Measurements from ENCODE around the gene TSPO.

Gene TSPO

DNA sequence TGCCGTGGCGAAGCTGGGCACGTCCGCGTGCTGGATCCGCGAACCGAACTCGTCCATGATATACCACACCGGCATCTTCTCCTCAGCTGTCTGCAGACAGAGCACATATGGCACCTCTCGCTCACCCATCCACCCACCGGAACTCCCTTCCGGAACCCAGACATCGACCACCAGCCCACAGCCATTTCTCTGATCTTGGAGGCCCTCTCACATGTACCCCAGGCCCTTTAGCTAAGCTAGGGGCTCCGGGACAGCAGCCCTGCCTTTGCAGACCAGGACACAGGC lies 28.5 kb downstream of the TSPO start:
- H3K4me3 ChIP-seq (ENCODE audit: low read depth, low read length), result no peak overlapping the region
- TF ChIP-seq, protein P1, sequence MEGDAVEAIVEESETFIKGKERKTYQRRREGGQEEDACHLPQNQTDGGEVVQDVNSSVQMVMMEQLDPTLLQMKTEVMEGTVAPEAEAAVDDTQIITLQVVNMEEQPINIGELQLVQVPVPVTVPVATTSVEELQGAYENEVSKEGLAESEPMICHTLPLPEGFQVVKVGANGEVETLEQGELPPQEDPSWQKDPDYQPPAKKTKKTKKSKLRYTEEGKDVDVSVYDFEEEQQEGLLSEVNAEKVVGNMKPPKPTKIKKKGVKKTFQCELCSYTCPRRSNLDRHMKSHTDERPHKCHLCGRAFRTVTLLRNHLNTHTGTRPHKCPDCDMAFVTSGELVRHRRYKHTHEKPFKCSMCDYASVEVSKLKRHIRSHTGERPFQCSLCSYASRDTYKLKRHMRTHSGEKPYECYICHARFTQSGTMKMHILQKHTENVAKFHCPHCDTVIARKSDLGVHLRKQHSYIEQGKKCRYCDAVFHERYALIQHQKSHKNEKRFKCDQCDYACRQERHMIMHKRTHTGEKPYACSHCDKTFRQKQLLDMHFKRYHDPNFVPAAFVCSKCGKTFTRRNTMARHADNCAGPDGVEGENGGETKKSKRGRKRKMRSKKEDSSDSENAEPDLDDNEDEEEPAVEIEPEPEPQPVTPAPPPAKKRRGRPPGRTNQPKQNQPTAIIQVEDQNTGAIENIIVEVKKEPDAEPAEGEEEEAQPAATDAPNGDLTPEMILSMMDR (IDR thresholded peaks at IDR 0.05; ENCODE audit: control insufficient read depth, extremely low read depth, insufficient read depth), result no peak
- no peak for DNase-seq (ENCODE audit: low read depth)

- TF ChIP-seq, protein P1 (IDR thresholded peaks at IDR 0.05; ENCODE audit: control insufficient read depth, extremely low read depth, insufficient read depth), result no peak
- no peak overlapping the region for H3K4me3 ChIP-seq (ENCODE audit: low read depth, low read length)
- DNase-seq (ENCODE audit: low read depth), result no peak
Observed at GRCh38 chr22:43180670-43181069, 29.3 kb downstream of the TSPO start.

- no peak overlapping the region for H3K4me3 ChIP-seq (ENCODE audit: low read depth, low read length)
- TF ChIP-seq, protein P1 (IDR thresholded peaks at IDR 0.05; ENCODE audit: control insufficient read depth, extremely low read depth, insufficient read depth), result no peak
- DNase-seq (ENCODE audit: low read depth), result no peak
Observed at GRCh38 chr22:43181321-43182076, 30.1 kb downstream of the TSPO start.

DNA sequence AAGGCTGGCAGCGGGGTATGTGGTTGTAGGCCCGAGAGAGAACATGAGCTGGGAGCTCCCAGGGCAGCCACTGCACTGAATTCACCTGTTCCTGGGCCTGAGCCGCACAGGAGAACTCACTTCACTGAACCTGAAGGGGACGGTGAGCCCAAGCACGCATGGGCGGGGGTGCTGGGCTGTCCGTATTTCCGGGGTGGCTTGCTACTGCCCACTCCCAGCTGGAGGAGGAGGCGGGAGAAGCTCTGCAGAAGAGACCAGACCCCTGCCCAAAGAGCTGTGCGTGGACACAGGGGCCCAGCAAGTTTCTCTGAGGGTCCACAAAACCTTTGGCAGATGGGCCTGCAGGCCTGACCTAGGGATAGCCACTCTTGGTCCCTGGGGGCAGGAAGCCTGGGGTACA lies 30.8 kb downstream of the TSPO start:
- no peak for DNase-seq (ENCODE audit: low read depth)
- TF ChIP-seq, protein P1 (IDR thresholded peaks at IDR 0.05; ENCODE audit: control insufficient read depth, extremely low read depth, insufficient read depth), result no peak
- H3K4me3 ChIP-seq (ENCODE audit: low read depth, low read length), result no peak overlapping the region

- no peak overlapping the region for H3K4me3 ChIP-seq (ENCODE audit: low read depth, low read length)
- TF ChIP-seq, protein P1 (IDR thresholded peaks at IDR 0.05; ENCODE audit: control insufficient read depth, extremely low read depth, insufficient read depth), result no peak
- DNase-seq (ENCODE audit: low read depth), result no peak
Observed at GRCh38 chr22:43182726-43183125, 31.4 kb downstream of the TSPO start.

DNA sequence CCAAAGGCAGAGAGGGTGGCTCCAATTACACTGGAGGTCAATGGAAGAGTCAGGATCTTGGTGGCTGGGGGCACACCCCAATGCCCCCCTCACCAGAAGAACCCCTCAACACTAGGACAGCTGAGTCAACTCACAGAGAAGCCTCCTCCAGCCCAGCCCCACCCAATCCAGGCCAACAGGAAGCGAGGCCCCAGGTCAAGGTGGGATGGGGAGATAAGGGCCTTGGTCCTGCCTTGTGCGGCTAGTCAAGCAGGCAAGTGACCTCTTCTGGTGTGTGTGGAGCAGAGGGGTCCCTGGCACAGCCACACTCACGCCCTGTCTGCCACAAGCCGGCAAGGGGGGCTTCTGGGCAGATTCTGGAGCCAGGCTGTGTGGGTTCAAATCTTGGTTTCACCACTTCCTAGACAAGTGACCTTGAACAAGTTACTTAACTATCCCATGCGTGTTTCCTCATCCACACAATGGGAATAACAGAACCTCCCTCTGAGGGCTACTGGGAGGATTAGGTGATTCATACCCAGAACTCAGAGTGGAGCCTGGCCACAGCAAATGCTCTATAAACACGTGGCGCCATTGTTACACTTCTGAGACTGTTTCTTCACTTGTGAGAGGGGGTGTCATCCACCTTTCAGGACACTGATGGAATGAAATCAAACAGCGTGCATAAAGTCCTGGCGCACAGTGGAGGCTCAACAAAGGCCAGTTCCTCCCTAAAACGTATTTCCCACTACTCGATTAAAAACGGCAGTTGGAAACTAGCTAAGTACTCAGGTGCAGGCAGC lies 32.3 kb downstream of the TSPO start:
- H3K4me3 ChIP-seq (ENCODE audit: low read depth, low read length), result no peak overlapping the region
- TF ChIP-seq, protein P1 (IDR thresholded peaks at IDR 0.05; ENCODE audit: control insufficient read depth, extremely low read depth, insufficient read depth), result no peak
- no peak for DNase-seq (ENCODE audit: low read depth)

Data from LNCaP clone FGC (cell line).